GM23338 (cell line): ENCODE measurements around the gene FRAS1. TPM values are rescaled to one million over a fixed set of nuclear protein-coding genes. Genes with fewer than 3 reads are reported as not detected.

Experiments
- ATAC-seq: fragments of 200-7000 bp; cut with Tn5 transposase; 3 replicates; pipeline ENCODE4 v1.9.1; 2020
- DNase-seq: peaks from one replicate; pipeline ENCODE4 v3.0.0-alpha.2; 2015; ENCODE audit warnings: low spot score
- H2AFZ ChIP-seq: fragments of 200-600 bp; sonication (generic); 2 replicates; pipeline ENCODE4 v1.8.0; 2016; ENCODE audit warnings: antibody characterized with exemption, mild to moderate bottlenecking, moderate library complexity
- H3F3A ChIP-seq: fragments of 200-600 bp; sonication (generic); replicated peaks from 2 replicates; pipeline ENCODE4 v1.8.0; 2017; ENCODE audit warnings: antibody characterized with exemption, mixed run types, low read depth
- H3K27ac ChIP-seq: fragments of 200-600 bp; sonication (generic); 2 replicates; pipeline ENCODE4 v1.6.1; 2016; ENCODE audit warnings: low read depth
- H3K27me3 ChIP-seq: fragments of 200-600 bp; sonication (generic); 2 replicates; pipeline ENCODE4 v1.8.0; 2016; ENCODE audit warnings: mild to moderate bottlenecking, mixed run types, moderate library complexity; ENCODE audit not compliant: insufficient read depth
- H3K36me3 ChIP-seq: fragments of 200-600 bp; sonication (generic); 2 replicates; pipeline ENCODE4 v1.8.0; 2016; ENCODE audit warnings: mild to moderate bottlenecking; ENCODE audit not compliant: insufficient read depth
- H3K4me1 ChIP-seq: fragments of 200-600 bp; sonication (generic); 2 replicates; pipeline ENCODE4 v1.8.0; 2016; ENCODE audit warnings: mild to moderate bottlenecking, moderate library complexity; ENCODE audit not compliant: insufficient read depth
- H3K4me2 ChIP-seq: fragments of 200-600 bp; sonication (generic); 2 replicates; pipeline ENCODE4 v1.7.1; 2017; ENCODE audit warnings: mixed run types
- H3K4me3 ChIP-seq: fragments of 200-600 bp; sonication (generic); 2 replicates; pipeline ENCODE4 v1.6.1; 2016; ENCODE audit warnings: mixed run types
- H3K79me2 ChIP-seq: fragments of 200-600 bp; sonication (generic); replicated peaks from 2 replicates; pipeline ENCODE4 v1.8.0; 2017; ENCODE audit warnings: mild to moderate bottlenecking; ENCODE audit not compliant: insufficient read depth
- H3K9me2 ChIP-seq: fragments of 200-600 bp; sonication (generic); 2 replicates; pipeline ENCODE4 v1.8.0; 2017; ENCODE audit not compliant: insufficient read depth
- H4K20me1 ChIP-seq: fragments of 200-600 bp; sonication (generic); replicated peaks from 2 replicates; pipeline ENCODE4 v1.8.0; 2017; ENCODE audit warnings: mild to moderate bottlenecking; ENCODE audit not compliant: insufficient read depth
- H3K27ac Mint-ChIP-seq: 2 replicates; pipeline ENCODE4 v1.8.0; 2020; ENCODE audit warnings: inconsistent platforms, mild to moderate bottlenecking, moderate library complexity, mixed read lengths
- H3K27me3 Mint-ChIP-seq: 3 replicates; pipeline ENCODE4 v1.8.0; 2022; ENCODE audit warnings: low read depth, mild to moderate bottlenecking, moderate library complexity, mixed read lengths, inconsistent platforms; ENCODE audit not compliant: insufficient read depth, poor library complexity
- H3K36me3 Mint-ChIP-seq: 3 replicates; pipeline ENCODE4 v1.8.0; 2021; ENCODE audit warnings: low read depth, mild to moderate bottlenecking, inconsistent platforms, moderate library complexity, mixed read lengths
- H3K4me1 Mint-ChIP-seq: 3 replicates; pipeline ENCODE4 v1.8.0; 2020; ENCODE audit warnings: mild to moderate bottlenecking, inconsistent platforms, mixed read lengths
- H3K4me3 Mint-ChIP-seq: 3 replicates; pipeline ENCODE4 v1.8.0; 2021; ENCODE audit warnings: moderate library complexity, mild to moderate bottlenecking, inconsistent platforms, mixed read lengths
- H3K9me3 Mint-ChIP-seq: 3 replicates; pipeline ENCODE4 v1.8.0; 2020; ENCODE audit warnings: moderate library complexity, mild to moderate bottlenecking, inconsistent platforms, mixed read lengths
- CREB1 ChIP-seq: fragments of 250-450 bp; sonication (Bioruptor Pico); IDR thresholded peaks from 2 replicates; pipeline ENCODE4 v1.5.0; 2020; ENCODE audit warnings: low read depth, mild to moderate bottlenecking, moderate library complexity
- CTCF ChIP-seq, 2 experiments: fragments of 200-600 bp in 1 of 2; sonication (generic) in 1 of 2; conservative IDR thresholded peaks; 2 replicates each; pipeline versions ENCODE4 v1.5.1 to v1.6.1; 2016 to 2017; ENCODE audit warnings: antibody characterized with exemption in 2 of 2, low read depth in 2 of 2, mild to moderate bottlenecking in 2 of 2, moderate library complexity in 1 of 2
- EZH2 ChIP-seq: fragments of 200-600 bp; sonication (generic); IDR thresholded peaks from one replicate; pipeline ENCODE4 v1.8.0; 2017; ENCODE audit warnings: antibody characterized with exemption, mild to moderate bottlenecking, low read depth; ENCODE audit not compliant: unreplicated experiment
- EZH2phosphoT487 ChIP-seq: fragments of 200-600 bp; sonication (generic); IDR thresholded peaks from one replicate; pipeline ENCODE4 v1.8.1; 2018; ENCODE audit warnings: antibody characterized with exemption; ENCODE audit not compliant: unreplicated experiment
- JUNB ChIP-seq: IDR thresholded peaks from one replicate; pipeline ENCODE4 v1.6.1; 2016; ENCODE audit warnings: antibody characterized with exemption; ENCODE audit not compliant: unreplicated experiment
- NANOG ChIP-seq: IDR thresholded peaks from 2 replicates; pipeline ENCODE4 v1.6.1; 2016; ENCODE audit warnings: antibody characterized with exemption, borderline replicate concordance
- POLR2AphosphoS5 ChIP-seq: IDR thresholded peaks from 2 replicates; pipeline ENCODE4 v1.6.1; 2016; ENCODE audit warnings: antibody characterized with exemption, low read depth
- REST ChIP-seq: IDR thresholded peaks from one replicate; pipeline ENCODE4 v1.6.1; 2018; ENCODE audit warnings: antibody characterized with exemption; ENCODE audit not compliant: unreplicated experiment
- STAT1 ChIP-seq: IDR thresholded peaks from one replicate; pipeline ENCODE4 v1.6.1; 2016; ENCODE audit warnings: antibody characterized with exemption; ENCODE audit not compliant: unreplicated experiment
- ZNF114 ChIP-seq: fragments of 250-450 bp; sonication (Bioruptor Pico); IDR thresholded peaks from 2 replicates; pipeline ENCODE4 v1.5.0; 2020; ENCODE audit warnings: mild to moderate bottlenecking, moderate library complexity
- ZNF331 ChIP-seq: fragments of 250-450 bp; sonication (Bioruptor Pico); IDR thresholded peaks from 2 replicates; pipeline ENCODE4 v1.5.0; 2020; ENCODE audit warnings: low read depth, mild to moderate bottlenecking, moderate library complexity
- polyA plus RNA-seq: library from polyadenylated mRNA; unstranded; fragments of >200 nt; fragmentation: Nextera tagmentation; extraction: Ambion mirVana; gene quantifications from 2 replicates; pipeline ENCODE4 v1.2.1, GENCODE V29; 2016
- total RNA-seq: library from RNA; depleted of rRNA; stranded (reverse); fragments of >200 nt; shearing (Covaris generic); gene quantifications from 2 replicates; pipeline ENCODE4 v1.2.3, GENCODE V29; 2014
- TF ChIP-seq, protein P1 (sequence below): fragments of 250-450 bp; sonication (Bioruptor Pico); IDR thresholded peaks from 2 replicates; pipeline ENCODE4 v1.5.0; 2020; ENCODE audit warnings: mild to moderate bottlenecking, moderate library complexity
- TF ChIP-seq, protein P2 (sequence below): IDR thresholded peaks from 2 replicates; pipeline ENCODE4 v1.6.1; 2016; ENCODE audit warnings: antibody characterized with exemption

FRAS1 gene
- total and polyA plus RNA-seq, 2 experiments from 2014 or later, result 12.4 to 108 TPM

- Histone ChIP-seq H3K4me3 (no peak overlapping the region), H3F3A (no peaks in the 10 kb centered on the region), H2AFZ (no peak overlapping the region), H3K79me2 (no peaks in the 10 kb centered on the region), H3K9me2 (no peaks in the 10 kb centered on the region), H3K27me3 (no peaks in the 10 kb centered on the region), H3K4me2 (no peak overlapping the region), H3K36me3 (peaks cover 43% of the 10 kb centered on the region), H3K27ac (no peak overlapping the region), H3K4me1 (no peaks in the 10 kb centered on the region), H4K20me1 (no peaks in the 10 kb centered on the region; the same call in 1 of the 2 replicates)
- Mint-ChIP-seq H3K27ac (no peak overlapping the region), H3K4me1 (no peaks in the 10 kb centered on the region), H3K36me3 (peaks cover 30% of the 10 kb centered on the region), H3K9me3 (no peaks in the 10 kb centered on the region), H3K27me3 (peaks cover 2% of the 10 kb centered on the region), H3K4me3 (no peak overlapping the region)
- TF ChIP-seq ZNF114 (CRISPR knock-in tag) (no peak), STAT1 (no peak), ZNF331 (CRISPR knock-in tag) (no peak), EZH2phosphoT487 (no peak), JUNB (no peak), EZH2 (no peak), NANOG (no peak), REST (no peak), CTCF (conservative IDR thresholded peaks at IDR 0.05; ENCODE audit: low read depth in 2 of 2) (no peak), POLR2AphosphoS5 (no peak), CREB1 (no peak)
- TF ChIP-seq, protein P1, sequence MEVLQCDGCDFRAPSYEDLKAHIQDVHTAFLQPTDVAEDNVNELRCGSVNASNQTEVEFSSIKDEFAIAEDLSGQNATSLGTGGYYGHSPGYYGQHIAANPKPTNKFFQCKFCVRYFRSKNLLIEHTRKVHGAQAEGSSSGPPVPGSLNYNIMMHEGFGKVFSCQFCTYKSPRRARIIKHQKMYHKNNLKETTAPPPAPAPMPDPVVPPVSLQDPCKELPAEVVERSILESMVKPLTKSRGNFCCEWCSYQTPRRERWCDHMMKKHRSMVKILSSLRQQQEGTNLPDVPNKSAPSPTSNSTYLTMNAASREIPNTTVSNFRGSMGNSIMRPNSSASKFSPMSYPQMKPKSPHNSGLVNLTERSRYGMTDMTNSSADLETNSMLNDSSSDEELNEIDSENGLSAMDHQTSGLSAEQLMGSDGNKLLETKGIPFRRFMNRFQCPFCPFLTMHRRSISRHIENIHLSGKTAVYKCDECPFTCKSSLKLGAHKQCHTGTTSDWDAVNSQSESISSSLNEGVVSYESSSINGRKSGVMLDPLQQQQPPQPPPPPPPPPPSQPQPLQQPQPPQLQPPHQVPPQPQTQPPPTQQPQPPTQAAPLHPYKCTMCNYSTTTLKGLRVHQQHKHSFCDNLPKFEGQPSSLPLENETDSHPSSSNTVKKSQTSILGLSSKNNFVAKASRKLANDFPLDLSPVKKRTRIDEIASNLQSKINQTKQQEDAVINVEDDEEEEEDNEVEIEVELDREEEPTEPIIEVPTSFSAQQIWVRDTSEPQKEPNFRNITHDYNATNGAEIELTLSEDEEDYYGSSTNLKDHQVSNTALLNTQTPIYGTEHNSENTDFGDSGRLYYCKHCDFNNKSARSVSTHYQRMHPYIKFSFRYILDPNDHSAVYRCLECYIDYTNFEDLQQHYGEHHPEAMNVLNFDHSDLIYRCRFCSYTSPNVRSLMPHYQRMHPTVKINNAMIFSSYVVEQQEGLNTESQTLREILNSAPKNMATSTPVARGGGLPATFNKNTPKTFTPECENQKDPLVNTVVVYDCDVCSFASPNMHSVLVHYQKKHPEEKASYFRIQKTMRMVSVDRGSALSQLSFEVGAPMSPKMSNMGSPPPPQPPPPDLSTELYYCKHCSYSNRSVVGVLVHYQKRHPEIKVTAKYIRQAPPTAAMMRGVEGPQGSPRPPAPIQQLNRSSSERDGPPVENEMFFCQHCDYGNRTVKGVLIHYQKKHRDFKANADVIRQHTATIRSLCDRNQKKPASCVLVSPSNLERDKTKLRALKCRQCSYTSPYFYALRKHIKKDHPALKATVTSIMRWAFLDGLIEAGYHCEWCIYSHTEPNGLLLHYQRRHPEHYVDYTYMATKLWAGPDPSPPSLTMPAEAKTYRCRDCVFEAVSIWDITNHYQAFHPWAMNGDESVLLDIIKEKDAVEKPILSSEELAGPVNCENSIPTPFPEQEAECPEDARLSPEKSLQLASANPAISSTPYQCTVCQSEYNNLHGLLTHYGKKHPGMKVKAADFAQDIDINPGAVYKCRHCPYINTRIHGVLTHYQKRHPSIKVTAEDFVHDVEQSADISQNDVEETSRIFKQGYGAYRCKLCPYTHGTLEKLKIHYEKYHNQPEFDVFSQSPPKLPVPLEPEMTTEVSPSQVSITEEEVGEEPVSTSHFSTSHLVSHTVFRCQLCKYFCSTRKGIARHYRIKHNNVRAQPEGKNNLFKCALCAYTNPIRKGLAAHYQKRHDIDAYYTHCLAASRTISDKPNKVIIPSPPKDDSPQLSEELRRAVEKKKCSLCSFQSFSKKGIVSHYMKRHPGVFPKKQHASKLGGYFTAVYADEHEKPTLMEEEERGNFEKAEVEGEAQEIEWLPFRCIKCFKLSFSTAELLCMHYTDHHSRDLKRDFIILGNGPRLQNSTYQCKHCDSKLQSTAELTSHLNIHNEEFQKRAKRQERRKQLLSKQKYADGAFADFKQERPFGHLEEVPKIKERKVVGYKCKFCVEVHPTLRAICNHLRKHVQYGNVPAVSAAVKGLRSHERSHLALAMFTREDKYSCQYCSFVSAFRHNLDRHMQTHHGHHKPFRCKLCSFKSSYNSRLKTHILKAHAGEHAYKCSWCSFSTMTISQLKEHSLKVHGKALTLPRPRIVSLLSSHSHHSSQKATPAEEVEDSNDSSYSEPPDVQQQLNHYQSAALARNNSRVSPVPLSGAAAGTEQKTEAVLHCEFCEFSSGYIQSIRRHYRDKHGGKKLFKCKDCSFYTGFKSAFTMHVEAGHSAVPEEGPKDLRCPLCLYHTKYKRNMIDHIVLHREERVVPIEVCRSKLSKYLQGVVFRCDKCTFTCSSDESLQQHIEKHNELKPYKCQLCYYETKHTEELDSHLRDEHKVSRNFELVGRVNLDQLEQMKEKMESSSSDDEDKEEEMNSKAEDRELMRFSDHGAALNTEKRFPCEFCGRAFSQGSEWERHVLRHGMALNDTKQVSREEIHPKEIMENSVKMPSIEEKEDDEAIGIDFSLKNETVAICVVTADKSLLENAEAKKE, result no peak
- TF ChIP-seq, protein P2, sequence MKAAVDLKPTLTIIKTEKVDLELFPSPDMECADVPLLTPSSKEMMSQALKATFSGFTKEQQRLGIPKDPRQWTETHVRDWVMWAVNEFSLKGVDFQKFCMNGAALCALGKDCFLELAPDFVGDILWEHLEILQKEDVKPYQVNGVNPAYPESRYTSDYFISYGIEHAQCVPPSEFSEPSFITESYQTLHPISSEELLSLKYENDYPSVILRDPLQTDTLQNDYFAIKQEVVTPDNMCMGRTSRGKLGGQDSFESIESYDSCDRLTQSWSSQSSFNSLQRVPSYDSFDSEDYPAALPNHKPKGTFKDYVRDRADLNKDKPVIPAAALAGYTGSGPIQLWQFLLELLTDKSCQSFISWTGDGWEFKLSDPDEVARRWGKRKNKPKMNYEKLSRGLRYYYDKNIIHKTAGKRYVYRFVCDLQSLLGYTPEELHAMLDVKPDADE, result no peak
- ATAC-seq (no peak), DNase-seq (no peak)
Observed at GRCh38 chr4:78476108-78476704, 419.1 kb downstream of the FRAS1 start.
